ENCODE results near the gene GIMAP7.
"Not testable (repeated sequence)": the region's sequence is repeated elsewhere in the genome, so short reads cannot be mapped to it uniquely, and the experiment has no call there.

The GIMAP7 gene

DNA sequence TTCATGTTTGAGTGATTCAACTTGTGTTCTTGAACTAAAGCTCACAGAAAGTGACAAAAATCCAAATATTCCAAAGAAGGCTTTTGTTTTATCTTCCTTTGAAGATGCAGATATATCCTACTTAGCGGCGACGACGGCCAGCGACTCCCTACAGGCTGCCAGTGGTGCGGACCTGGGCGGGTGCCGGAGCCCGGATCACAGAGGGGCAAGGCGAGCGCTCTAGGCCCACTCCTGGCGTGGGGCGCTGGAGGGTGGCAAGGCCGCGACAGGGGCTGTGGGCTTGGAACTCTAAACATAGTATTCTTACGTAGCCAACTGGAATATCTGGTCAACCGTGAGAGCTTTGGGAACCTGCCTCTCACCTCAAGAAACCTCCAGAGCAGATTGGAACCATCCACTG, 914 bp upstream of the GIMAP7 start:
- no peak for DNase-seq (ENCODE audit: low spot score)

DNA sequence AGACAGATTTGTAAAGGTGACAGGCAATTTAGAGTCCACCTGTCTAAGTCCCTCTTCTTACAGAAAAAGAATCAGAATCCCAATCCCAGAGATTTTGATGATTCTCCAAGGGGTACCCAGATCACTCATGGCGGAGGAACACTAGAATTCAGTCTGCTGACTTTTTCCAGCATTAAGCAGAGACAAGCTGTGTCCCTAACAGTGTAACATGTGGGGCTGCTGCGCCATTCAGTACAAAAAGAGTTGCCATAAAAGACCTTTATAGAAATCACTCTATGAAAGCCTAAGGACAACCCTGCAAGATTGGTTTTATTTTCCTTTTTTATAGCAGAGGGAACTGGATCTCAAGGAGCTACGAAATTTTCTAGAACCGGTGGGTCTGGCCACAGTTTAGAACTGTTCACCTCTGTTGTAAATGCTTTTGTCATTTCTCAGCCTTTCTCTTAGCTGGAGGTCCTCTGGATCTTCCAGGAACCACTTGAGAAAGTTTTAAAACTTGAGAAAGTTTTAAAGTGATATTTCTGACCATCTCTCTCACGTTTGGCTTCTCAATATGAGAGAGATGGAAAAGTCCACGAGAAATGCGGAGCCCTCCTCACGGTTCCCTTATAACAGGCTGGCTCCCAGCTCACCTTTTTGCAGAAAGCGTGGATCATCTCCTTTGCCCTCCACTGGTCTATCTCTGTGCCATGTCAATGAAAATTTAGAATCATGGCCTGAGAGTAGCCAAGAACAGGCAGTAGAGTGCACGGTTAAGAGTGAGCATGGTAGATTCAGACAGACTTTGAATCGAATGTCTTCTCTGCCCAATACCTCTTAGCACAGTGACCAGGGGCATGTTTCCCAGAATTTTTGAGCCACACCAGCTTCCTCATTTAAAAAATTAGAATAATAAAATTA, 826 bp downstream of the GIMAP7 start:
- DNase-seq (ENCODE audit: low spot score): no peak

DNA sequence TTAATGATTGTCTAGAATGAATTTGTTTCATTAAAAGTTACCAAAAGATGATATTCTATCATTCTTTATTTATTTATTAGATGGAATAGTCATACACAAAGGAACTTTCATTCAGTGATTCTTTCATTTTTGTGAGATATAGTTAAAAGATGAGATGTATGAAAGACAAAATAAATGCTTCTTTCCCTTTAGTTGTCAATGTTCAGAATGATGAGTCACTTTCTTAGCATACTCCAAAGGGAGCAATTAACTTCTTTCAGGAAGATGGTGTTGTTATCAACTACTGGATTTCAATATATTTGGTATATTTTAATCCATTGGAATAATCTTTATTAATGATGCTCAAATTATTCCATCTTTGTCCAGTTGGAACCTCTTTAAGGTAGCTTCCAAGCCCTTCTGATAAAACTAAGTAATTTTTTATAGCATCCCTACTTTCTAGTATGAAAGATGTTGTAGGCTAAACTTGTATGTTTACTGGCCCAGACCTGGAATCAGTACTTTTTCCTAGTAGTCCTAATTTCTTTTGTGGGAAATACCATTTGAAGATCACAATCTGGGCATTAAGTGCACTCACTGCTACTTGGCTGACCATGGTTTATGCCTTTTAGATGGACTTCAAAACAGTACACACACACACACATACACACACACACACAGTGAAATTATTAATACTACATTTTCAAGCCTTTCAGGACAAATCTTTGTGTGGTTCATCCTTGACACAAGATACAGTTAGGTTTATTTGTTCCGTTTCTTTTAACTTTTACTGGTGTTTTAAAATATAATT, 2.5 kb downstream of the GIMAP7 start:
- no peak for DNase-seq (ENCODE audit: low spot score)

DNA sequence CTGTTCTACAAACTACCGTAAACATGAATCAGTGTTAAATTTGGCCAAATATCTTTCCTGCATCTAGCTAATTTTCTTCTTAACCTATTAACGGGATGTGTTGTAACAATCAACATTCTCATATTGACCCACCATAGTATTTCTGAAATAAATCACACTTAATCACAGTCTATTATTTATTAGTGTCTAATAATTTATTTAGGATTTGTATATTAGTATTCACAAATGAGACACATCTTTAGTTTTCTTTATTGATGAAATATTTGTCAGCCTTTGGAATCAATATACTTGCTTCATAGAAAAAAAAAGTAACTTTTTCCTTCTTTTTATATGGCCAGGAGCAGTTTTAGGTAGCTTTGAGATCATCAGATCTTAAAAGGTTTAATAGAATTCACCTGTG, 4.6 kb downstream of the GIMAP7 start:
- DNase-seq (ENCODE audit: low spot score): no peak

DNA sequence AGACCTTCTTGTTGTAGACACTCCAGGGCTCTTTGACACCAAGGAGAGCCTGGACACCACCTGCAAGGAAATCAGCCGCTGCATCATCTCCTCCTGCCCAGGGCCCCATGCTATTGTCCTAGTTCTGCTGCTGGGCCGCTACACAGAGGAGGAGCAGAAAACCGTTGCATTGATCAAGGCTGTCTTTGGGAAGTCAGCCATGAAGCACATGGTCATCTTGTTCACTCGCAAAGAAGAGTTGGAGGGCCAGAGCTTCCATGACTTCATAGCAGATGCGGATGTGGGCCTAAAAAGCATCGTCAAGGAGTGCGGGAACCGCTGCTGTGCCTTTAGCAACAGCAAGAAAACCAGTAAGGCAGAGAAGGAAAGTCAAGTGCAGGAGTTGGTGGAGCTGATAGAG, 5.5 kb downstream of the GIMAP7 start:
- DNase-seq (ENCODE audit: low spot score): no peak

DNA sequence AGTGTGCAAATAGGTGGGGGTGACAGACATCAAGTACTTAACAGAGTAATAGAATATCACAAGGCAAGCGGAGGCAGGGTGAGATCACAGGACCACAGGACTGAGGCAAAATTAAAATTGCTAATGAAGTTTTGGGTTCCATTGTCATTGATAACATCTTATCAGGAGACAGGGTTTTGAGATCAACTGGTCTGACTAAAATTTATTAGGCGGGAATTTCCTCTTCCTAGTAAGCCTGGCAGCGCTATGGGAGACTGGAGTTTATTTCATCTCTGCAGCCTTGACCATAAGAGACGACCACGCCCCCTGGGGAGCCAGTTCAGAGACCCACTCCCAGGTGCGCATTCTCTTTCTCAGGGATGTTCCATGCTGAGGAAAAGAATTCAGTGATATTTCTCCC, 8.3 kb downstream of the GIMAP7 start:
- DNase-seq (ENCODE audit: low spot score): not testable (repeated sequence)

DNA sequence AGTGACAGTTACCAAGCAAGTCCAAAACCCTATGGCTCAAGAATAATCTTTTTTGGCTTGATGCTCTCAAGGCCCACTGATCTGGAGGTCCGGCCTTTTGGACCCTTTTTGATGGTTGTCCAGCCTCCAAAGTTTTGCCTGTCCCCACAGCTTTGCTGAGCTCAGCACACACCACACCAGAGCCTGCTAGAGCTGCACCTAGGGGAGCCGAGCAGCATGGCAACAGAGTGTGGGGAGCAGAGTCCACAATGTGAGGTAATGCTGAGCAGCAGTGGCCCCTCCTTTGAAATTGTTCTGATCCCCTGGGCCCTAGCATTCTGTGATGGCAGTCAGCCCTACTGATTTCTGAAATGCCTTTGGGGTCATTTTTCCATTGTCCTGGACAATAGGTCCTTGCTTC, 9.3 kb downstream of the GIMAP7 start:
- DNase-seq (ENCODE audit: low spot score): no peak

DNA sequence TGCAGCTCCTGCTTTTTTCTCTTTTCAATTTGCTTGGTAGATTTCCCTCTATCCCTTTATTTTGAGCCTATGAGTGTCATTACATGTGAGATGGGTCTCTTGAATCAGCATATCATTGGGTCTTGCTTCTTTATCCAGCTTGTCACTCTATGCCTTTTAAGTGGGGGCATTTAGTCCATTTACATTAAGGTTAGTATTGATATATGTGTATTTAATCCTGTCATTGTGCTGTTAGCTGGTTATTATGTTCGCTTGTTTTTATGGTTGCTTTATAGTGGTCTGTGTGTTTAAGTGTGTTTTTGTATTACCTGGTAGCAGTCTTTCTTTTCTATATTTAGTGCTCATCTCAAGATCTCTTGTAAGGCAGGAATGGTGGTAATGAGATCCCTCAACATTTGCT, 17.0 kb downstream of the GIMAP7 start:
- no peak for DNase-seq (ENCODE audit: low spot score)

DNA sequence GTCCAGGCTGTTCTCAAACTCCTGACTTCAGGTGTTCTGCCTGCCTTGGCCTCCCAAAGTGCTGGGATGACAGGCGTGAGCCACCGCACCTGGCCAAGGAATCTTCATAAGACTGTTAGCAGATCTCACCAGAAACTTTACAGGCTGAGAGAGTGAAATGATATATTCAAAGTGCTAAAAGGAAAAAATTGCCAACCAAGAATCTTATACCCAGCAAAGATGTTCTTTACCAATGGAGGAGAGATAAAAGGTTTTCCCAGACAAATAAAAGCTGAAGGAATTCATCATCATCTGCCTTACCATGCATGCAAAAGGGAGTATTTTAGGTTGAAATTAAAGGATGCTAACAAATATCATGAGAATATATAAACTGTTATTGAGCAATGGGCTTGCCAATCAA, 23.6 kb downstream of the GIMAP7 start:
- DNase-seq (ENCODE audit: low spot score): no peak

DNA sequence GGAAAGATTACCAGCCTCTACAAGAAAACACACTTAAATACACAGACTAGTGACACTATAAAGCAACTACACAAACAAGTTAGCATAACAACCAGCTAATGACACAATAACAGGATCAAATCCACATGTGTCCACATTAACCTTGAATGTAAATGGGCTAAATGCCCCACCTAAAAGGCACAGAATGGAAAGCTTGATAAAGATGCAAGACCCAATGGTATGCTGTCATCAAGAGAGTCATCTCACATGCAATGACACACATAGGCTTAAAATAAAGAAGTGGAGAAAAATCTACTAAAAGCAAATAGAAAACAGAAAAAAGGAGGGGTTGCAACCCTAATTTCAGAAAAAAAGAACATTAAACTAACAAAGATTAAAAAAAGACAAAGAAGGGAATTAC, 38.5 kb downstream of the GIMAP7 start:
- no peak for DNase-seq (ENCODE audit: low spot score)

DNA sequence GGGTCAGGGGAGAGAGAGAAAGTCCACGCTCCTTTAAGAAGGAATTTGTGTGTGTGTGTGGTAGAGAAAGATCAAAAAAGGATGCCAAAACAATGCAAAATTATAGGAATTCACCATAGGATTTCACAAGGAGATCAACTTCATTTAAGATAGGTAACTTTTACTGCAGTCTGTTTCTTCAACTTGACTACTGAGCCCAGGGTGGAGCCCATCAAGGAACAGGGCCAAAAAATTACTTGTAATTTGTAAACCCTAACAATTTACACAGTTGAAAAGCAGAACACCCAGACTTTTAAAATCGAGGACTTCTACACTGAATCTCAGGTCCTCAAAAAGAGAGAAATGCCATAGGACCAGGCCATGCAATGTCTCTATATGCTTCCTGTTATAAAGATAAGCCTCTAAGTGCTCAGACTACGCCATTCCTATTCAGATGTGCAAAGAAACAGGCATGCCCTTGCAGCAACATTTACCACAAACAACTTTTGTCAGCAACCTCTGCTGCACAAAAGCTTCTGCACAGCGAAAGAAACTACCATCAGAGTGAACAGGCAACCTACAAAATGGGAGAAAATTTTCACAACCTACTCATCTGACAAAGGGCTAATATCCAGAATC, 42.0 kb downstream of the GIMAP7 start:
- DNase-seq (ENCODE audit: low spot score): no peak

DNA sequence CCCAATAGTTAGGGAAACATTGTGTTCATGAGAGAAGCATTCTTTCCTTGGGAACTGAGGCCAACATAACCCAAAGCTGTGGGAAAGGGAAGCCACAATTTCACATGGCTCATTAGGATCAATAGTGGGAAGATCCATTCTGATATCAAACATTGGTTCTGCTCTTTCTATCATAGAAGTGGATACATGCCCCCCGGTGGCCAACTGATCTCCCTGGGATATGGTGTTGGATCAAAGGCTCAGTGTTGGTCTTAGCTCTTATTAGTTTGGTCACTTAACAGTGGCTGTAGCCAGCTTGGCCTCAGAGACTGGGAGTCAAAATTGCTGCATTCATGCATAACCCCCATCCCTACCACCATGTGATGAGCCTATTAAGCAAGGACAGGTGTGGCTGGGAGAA, 45.8 kb downstream of the GIMAP7 start:
- no peak for DNase-seq (ENCODE audit: low spot score)

DNA sequence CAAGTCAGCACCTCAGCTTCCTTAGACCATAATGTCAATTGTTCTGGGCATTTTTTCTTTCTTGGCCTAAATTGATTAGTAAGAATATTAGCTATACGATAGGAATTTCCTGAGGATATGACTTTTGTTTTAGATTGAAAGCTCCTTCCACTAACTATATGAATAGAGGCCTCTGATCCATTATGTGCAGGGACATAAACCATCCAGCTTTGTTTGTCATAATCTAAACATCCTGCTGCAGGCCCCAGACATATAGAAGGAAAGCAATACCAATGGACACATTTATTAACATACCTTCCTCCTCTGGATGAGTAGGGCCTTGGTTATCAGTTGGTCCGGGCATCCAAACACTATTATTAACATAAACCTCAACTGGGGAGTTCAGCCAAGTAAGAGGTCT, 48.2 kb downstream of the GIMAP7 start:
- DNase-seq (ENCODE audit: low spot score): no peak

DNA sequence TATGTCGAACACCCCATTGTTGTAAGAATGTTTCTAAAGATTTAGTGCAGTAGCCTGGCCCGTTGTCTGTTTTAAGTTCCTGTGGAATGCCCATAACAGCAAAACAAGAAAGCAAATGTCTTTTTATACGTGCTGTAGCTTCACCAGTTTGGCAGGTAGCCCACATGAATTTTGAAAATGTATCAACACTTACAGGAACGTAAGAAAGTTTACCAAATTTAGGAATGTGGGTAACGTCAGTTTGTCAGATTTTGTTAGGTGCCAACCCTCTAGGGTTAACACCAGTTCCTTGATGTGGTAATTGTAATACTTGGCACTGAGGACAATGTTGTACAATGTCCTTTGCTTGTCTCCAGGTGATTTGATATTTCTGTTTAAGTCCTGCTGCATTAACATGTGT, 49.3 kb downstream of the GIMAP7 start:
- DNase-seq (ENCODE audit: low spot score): no peak

DNA sequence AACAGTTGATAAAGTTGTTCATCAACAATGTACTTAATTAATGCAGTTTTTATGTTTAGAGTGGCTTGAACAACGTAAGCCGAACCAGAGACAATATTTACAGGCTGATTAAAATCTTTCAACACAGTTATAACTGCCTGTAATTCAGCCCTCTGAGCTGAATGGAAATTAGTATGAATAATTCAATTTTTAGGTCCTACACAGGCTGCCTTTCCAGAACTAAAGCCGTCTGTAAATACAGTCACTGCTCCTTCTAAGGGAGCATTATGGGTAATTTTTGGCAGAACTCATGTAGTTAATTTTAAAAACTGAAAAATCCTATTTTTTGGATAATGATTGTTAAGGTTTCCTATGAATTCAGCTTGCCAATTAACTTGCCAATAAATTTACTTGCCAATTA, 49.9 kb downstream of the GIMAP7 start:
- DNase-seq (ENCODE audit: low spot score): no peak

DNA sequence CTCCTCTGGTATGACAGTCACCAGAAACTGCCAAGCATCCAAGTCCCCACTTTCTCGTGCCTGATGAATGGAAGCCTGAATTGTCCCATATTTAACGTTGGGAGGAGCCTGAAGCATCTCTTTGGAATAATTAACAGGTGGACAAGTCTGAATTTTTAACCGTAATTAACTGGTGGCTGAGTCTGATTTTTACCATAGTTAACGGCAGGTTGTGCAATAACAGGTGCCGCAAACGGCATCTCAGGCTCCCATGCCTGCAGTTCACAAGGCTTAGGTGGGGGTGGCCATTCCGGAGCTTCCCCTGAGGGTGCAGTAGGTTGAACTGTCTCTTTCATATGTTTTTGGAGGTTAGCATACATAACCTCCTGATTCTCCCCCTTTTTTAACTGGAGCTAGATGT, 50.6 kb downstream of the GIMAP7 start:
- DNase-seq (ENCODE audit: low spot score): no peak

DNA sequence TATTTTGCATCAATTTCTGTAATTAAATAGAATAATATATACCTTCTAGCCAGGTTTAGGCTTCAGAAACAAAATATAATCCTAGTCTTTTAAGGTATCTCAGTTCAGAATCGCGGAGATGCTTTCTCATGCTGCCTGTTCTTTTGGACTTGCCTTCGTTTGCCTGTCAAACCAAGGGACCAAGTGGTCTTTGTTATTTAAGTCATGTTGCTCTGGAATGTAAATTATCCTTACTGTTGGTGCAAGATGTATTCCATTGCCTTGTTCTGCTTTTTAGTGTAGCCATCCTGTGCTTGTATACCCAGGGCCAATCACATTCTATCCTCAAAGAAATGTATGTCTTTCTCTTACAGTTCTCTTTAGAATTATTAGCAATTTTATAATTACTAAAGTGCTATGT, 51.5 kb downstream of the GIMAP7 start:
- no peak for DNase-seq (ENCODE audit: low spot score)

DNA sequence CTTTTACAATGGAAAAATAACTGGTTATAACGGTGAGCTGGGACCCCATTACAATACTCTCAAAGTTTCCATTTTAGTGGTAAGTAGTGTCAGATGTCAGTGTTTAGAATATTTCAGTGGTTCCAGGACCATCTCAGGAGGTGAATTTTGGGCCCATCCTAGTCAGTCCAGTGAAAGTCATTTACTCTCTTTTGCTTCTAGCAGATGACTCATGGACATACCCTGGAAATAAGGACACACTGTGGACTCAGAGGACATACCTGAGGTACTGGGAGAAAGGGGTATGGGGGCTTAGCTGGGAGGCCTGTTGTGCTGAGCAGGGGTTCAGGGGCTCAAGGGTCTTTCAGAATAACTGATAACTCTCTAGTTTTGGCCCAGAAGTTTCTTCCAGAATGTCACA, 51.9 kb downstream of the GIMAP7 start:
- DNase-seq (ENCODE audit: low spot score): no peak

DNA sequence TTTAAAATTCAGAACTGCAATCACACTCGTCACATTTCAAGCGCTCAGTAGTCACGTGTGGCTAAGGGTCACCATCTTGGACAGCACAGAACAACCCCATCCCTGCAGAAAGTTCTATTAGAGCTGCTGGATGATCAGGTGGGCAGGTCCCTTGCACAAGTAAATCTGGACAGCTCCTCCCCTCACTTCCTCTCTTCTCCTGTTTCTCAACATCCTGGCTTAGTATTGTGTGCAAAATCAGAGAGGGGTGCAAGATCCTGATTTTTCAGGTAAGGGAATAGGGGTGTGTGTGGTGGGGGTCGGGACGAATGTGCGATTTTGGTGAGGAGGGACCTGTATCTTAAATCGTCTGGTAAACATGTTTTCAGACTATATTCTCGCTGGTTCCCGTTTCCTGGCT, 52.5 kb downstream of the GIMAP7 start, which contains the start of gene GIMAP4:
Gene GIMAP4 (plus strand): TSS at position 222 of the 400 bp plus-strand sequence. CDS start 2,512 bp downstream, outside the sequence.
- no peak for DNase-seq (ENCODE audit: low spot score)

DNA sequence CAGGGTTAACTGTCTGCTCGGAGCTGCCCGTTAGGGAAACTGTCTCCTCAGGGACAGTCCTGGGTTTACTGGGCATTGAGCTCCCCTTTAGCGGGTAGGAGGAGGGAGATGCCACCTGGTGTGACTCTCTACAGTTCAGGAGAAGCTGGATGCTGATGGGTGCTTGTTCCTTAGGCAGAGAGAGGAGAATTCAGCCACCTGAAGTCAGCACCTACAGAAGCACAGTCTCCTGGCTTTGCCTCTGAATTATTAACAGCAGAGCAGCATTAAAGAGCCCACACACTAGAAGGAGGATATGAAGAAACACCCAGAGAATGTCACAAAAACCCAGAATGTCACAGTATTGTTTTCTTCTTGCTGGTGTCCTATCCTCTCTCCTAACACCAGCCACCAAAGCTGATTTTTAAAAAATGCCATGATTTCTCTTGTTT, 53.2 kb downstream of the GIMAP7 start:
- no peak for DNase-seq (ENCODE audit: low spot score)

DNA sequence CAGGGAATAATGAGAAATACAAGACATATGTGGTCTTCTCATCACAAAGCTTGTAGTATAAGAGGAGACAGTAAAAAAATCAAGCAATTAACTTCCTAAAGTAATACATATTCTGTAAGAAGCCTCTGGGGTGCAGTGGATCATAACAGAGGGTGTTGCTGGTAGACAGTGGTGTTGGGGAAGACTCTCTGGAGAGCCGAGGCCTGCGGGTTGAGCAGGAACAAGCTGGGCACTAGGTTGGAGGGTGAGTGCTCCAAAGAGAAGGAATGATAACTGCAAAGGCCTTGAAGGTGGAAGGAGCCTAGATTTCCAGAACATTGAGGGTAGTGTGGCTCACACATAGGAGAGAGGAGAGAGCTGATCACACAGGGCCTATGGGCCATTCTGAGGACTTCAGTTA, 54.0 kb downstream of the GIMAP7 start:
- no peak for DNase-seq (ENCODE audit: low spot score)

DNA sequence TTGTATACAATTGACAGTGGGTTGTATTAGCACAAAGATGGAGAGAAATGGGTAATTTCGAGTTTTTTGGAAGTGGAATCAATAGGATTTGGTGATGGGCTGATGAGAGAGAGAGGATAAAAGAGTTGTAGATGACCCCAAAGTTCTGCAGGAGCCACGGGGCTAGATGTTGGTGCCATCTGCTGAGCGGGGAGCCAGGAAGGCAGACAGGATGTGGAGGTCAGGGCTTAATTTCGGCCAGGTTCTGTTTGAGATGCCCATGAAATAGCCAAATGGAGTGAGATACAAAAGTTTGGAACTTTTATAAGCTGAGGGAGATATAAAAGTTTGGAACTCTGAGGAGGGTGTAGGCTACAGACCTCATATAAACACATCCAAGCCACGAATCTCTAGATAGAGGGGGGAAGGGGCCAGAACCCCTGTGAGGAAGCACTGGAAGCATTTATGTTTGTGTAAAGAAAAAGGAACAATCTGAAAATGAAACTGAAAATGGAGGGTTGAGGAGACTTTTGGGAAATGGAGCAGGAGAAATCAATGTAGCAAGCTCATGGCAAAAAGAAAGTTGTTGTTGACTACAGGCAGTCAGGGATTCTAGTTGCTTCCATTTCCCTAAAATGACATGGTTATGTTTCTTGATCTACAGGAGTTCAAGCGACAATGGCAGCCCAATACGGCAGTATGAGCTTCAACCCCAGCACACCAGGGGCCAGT, 54.7 kb downstream of the GIMAP7 start:
- DNase-seq (ENCODE audit: low spot score): no peak
